WI38 (cell line): ENCODE data around the gene IGF2BP2.

ENCODE experiments used
- H3K4me3 ChIP-seq: 2 replicates; pipeline ENCODE4 v1.5.1; 2011; ENCODE audit warnings: low read depth, mild to moderate bottlenecking, control low read depth, low read length
- TF ChIP-seq, protein P1 (sequence below): IDR thresholded peaks from 2 replicates; pipeline ENCODE4 v1.5.1; 2012; ENCODE audit warnings: low read depth, mild to moderate bottlenecking, control low read depth, low read length

The IGF2BP2 gene

DNA sequence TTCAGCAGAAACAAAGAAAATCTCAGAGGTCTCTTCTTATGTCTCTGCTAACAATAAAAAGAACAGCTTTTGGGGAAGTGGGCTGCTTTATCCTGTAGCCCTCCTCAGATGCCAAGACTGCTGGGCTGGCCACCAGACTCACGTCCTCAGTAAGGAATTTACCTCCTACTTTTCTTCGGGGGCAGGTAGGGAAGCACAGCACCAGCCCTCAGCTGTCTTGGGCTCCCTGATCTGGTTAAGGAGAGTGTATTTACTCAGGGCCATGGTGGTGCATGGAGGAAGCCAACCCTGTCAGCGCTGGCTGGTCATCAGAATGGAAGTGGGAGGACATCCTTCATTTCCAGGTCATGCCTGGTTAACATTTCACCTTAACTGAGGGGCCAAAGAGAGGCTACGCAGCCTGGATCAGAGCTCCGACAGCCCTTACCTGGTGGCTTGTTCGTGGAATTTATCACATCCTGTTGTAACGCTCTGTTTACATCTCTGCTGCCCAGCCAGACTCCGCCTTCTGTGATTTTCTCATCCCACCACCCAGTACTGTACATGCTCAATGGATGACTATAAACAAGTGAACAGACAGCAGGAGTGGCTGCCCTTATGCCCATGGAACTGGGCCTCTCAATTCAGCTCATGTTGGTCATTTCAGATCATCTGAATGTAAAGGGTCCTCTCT is 108.3 kb downstream of the IGF2BP2 start:
- no peak overlapping the region for H3K4me3 ChIP-seq
- TF ChIP-seq, protein P1, sequence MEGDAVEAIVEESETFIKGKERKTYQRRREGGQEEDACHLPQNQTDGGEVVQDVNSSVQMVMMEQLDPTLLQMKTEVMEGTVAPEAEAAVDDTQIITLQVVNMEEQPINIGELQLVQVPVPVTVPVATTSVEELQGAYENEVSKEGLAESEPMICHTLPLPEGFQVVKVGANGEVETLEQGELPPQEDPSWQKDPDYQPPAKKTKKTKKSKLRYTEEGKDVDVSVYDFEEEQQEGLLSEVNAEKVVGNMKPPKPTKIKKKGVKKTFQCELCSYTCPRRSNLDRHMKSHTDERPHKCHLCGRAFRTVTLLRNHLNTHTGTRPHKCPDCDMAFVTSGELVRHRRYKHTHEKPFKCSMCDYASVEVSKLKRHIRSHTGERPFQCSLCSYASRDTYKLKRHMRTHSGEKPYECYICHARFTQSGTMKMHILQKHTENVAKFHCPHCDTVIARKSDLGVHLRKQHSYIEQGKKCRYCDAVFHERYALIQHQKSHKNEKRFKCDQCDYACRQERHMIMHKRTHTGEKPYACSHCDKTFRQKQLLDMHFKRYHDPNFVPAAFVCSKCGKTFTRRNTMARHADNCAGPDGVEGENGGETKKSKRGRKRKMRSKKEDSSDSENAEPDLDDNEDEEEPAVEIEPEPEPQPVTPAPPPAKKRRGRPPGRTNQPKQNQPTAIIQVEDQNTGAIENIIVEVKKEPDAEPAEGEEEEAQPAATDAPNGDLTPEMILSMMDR, result no peak

DNA sequence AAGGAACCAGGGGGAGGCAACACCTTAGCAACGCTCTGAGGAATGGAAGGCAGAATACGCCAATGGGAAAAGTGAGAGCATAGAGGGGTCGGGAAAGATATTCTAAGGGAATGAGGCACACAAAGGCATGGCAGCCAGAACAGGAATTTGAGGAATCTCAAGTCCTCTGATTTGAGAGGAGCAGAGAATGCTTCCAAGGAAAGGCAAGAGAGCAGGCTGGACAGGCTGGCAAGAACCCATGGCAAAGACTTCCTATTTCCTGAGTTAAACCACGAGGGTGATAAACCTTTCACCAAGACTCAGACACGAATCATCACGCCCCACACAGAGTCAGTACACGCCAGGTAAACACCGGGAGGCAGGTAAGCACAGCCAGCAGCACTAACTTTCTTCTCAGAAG is 109.8 kb downstream of the IGF2BP2 start:
- TF ChIP-seq, protein P1, result no peak
- H3K4me3 ChIP-seq, result no peak overlapping the region

DNA sequence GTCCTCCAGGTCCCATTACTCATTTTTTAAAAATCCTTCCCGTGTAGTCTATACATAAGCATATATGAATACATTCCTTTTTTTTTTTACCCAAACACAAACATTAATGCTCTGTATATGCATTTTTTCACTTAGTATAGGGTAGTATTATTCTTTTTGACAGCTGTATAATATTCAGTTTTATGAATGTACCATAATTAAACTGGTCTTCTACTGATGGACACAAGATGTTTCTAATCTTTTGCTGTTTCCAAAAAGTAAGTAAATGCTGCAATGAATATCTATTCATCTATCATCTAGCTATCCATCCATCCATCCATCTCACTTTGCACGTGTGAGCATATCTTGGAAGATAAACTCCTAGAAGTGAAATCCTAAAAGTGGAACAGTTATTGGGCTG is 110.8 kb downstream of the IGF2BP2 start:
- no peak overlapping the region for H3K4me3 ChIP-seq
- TF ChIP-seq, protein P1, result no peak

DNA sequence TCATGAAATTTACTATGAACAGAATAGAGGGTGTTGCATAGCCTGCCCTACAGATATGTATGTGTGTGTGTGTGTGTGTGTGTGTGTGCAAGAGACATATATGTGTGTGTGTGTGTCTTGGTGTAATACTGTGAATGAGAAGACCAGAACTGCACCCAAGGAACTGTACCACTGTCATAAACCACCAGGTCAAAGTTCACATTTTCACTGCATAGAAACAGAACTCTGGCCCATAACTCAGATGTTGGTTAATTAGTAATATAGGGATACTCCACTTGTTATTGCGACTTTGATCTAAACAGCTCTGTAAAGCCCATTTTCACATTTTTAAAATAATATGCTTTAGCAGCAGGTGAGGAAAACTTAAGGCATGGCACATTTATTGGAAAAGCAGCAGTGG is 111.8 kb downstream of the IGF2BP2 start:
- H3K4me3 ChIP-seq, result no peak overlapping the region
- TF ChIP-seq, protein P1, result no peak

DNA sequence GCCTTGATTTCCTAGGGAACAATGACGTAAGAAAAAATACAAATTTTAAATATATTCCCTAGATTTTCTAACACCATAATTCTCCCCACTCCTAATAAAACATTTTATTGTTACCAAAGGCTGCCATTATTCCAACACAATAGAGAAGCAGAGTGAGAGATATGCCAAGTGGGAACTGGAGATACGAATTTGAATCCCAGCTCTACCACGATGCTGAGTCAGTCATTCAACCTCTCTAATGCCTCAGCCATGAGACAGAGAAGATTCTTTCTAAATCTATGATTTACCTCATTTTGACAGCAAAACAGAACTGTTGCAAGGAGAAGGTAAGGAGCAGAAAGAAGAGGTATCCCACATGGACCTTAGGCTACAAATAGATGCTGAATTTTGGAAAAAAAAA is 112.5 kb downstream of the IGF2BP2 start:
- TF ChIP-seq, protein P1, result no peak
- no peak overlapping the region for H3K4me3 ChIP-seq

DNA sequence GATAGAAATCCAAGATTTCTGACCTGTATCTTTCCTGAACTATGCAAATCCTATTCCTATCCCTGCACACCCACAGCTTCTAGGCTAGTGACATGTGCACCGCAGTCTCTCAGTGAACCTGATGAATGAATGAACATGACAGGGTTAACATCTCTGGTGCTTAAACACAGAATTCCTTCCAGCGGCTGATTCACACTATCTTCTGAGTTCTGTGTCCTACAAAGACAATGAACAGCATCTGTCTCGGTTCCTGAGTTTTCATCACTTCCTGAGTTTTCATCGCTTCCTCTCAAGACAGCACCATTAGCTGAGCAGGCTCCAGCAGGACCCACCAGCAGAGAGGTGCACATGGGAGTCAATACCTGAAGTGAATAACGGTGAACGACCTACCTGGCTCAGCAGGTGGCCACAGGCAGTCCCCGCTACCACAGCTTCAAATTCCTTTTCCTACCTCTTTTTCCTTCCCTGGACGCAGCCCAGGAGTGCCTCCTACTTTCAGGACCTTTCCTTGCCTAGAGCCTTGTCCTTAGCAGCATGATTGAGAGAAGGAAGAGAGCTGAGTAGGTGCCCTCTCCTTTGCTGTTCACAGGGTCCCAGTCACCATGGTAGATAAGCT is 113.5 kb downstream of the IGF2BP2 start:
- TF ChIP-seq, protein P1, result no peak
- H3K4me3 ChIP-seq, result no peak overlapping the region

DNA sequence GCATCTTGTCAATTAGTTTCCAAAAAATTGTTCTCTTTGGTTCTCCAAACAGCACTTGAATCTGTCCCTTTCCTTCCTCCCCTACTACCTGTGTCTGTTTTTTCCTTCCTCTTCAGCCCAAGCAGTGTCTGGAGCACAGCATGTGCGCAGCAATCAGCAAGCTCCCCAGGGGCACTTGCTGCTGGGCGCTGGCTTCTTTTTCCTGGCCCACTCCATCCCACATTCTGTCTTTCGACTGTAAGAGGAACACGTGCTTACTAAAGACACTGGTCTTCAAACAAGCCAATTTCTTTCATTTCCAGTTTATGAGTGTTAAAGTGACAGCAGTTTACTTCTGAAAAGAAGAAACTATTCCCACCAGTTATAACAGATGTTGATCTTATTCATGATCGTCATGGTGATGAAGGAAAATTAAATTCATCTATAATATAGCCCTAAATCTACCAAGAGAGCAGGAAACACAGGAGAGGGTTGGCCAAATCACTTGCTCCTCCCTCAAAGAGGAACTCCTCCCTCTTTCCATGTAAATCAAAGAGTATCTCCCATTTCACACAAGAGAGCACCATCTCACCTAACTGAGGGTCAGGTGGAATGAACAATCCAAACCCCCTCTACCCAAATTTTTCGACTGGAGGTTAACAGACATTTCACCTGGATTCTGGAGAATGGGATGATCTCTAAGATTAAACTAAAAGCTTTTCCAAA is 115.4 kb downstream of the IGF2BP2 start:
- H3K4me3 ChIP-seq, result no peak overlapping the region
- TF ChIP-seq, protein P1, result no peak
